AG09319 (cell line): Measurements from ENCODE around the gene RASAL2.

Experiments
- DNase-seq: peaks from one replicate; pipeline ENCODE4 v3.0.0-alpha.2; 2010; ENCODE audit warnings: low read depth; ENCODE audit errors: extremely low read depth
- CTCF ChIP-seq: IDR thresholded peaks from 2 replicates; pipeline ENCODE4 v1.5.1; 2011; ENCODE audit warnings: low read depth, mild to moderate bottlenecking, inconsistent platforms, low read length, moderate library complexity

The RASAL2 gene

GRCh38 chr1:178352790-178353416, 259.0 kb downstream of the RASAL2 start:
- no peak for TF ChIP-seq CTCF
- DNase-seq: no peak

GRCh38 chr1:178353524-178353923, 259.6 kb downstream of the RASAL2 start:
- DNase-seq: no peak
- TF ChIP-seq CTCF: no peak

GRCh38 chr1:178354816-178355215, 260.9 kb downstream of the RASAL2 start:
- no peak for TF ChIP-seq CTCF
- DNase-seq: no peak

- no peak for TF ChIP-seq CTCF
- no peak for DNase-seq
These were observed 262.4 kb downstream of the RASAL2 start for GRCh38 chr1:178356299-178356698.

- DNase-seq: no peak
- TF ChIP-seq CTCF: no peak
These were observed 264.6 kb downstream of the RASAL2 start for GRCh38 chr1:178358456-178358855.

GRCh38 chr1:178360421-178360820, 266.5 kb downstream of the RASAL2 start:
- DNase-seq: no peak
- no peak for TF ChIP-seq CTCF

GRCh38 chr1:178361847-178362246, 267.9 kb downstream of the RASAL2 start:
- no peak for TF ChIP-seq CTCF
- DNase-seq: no peak
